Epidermal melanocyte (primary cell): ENCODE measurements around the gene RASA2.
"Not testable (repeated sequence)": the region's sequence is repeated elsewhere in the genome, so short reads cannot be mapped to it uniquely, and the experiment has no call there.

Experiments used
- DNase-seq: peaks from one replicate; pipeline ENCODE4 v3.0.0; 2011; ENCODE audit warnings: low spot score; ENCODE audit not compliant: insufficient read length

Gene RASA2

GRCh38 chr3:141530415-141530768 lies 43.6 kb downstream of the RASA2 start:
- DNase-seq, result peak; percentile 23

GRCh38 chr3:141532609-141533008 lies 45.8 kb downstream of the RASA2 start:
- no peak for DNase-seq

DNA sequence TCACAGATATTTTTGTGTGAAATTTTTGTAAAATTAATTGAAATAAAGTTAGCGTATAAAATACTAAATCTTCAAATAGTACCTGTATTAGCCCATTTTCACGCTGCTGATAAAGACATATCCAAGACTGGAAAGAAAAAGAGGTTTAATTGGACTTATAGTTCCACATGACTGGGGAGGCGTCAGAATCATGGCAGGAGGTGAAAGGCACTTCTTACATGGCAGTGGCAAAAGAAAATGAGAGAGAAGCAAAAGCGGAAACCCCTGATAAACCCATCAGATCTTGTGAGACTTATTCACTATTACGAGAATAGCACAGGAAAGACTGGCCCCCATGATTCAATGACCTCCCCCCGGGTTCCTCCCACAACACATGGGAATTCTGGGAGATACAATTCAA lies 49.2 kb downstream of the RASA2 start:
- DNase-seq, result not testable (repeated sequence)

DNA sequence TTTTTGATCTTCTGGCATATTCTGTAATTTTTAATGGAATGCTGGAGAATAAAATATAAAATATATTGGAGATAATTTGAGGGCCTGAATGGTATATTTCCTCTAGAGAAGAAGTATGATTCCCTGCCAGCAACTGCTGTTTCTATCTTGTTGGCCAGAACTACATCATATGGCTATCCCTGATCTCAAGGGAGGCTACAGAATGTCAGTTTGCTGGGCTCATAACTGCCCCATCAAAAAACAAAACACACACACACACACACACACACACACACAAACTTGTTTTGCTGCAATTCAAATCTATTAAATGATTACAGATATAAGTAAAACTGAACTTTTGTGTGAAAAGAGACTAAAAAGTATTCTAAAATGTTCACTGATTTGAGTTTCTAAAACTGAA lies 51.0 kb downstream of the RASA2 start:
- no peak for DNase-seq

- no peak for DNase-seq
These were observed 51.9 kb downstream of the RASA2 start for GRCh38 chr3:141538568-141539240.

- DNase-seq, result no peak
These were observed 52.8 kb downstream of the RASA2 start for GRCh38 chr3:141539431-141540187.

DNA sequence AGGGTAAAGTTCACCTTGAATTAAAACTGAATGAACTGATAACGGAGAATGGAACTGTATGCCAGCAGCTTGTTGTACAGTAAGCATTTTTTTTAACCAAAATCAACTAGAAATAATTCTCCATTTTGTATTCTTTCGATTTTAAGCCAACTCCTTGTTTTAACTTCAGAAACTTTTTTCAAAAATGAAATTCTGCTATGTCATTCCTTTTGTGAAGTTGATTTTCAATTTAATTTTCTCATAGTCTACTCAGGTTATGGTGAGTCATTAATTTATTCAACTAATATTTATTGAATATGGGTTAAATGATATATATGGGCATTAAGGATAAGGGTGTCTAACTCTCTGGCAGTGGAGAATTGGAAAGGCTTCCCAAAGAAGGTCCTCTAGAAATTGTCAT lies 53.7 kb downstream of the RASA2 start:
- DNase-seq, result no peak

DNA sequence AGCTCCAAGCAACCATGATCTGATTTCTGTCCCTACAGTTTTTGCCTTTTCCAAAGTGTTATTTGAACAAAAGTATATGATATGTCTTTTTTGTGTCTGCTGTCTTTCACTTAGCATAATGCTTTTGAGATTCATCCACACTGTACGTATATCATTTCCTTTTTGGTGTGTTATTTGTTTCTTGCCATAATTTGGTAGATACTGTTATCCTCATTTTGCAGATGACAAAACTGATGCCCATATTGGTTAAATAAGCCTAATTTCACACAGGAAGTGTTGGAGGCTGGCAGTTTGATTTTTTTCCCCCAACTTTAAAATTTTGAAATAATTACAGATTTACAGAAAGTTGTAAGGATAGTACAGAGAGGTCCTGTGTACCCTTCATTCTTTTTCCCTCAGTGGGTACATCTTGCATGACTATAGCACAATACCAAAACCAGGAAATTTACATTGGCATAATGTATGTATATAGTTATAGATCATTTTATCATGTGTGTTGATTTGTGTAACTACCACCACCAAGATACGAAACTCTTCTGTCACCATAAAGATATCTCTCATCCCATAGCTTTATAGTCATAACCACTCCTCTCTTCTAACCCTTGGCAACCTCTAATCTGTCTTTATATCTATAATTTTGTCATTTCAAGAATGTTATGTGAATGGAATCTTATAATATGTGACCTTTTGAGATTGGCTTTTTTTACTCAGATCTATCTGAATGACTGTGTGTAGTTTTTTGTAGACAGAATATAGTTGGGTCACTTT lies 55.6 kb downstream of the RASA2 start:
- no peak for DNase-seq

- no peak for DNase-seq
These were observed 56.2 kb downstream of the RASA2 start for GRCh38 chr3:141542989-141543388.

- no peak for DNase-seq
These were observed 57.9 kb downstream of the RASA2 start for GRCh38 chr3:141544697-141545096.

DNA sequence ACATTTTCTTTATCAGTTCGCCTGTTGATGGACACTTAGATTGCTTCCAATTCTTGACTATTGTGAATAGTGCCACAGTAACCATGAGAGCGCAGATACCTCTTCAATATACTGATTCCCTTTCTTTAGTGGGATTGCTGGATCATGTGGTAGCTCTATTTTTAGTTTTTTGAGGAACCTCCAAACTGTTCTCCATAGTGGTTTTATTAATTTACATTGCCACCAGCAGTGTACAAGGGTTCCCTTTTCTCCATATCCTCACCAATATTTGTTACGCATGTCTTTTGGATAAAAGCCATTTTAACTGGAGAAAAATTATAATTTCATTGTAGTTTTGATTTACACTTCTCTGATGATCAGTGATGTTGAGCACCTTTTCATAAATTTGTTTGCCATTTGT lies 59.3 kb downstream of the RASA2 start:
- DNase-seq, result no peak

GRCh38 chr3:141546586-141546985 lies 59.8 kb downstream of the RASA2 start:
- no peak for DNase-seq

GRCh38 chr3:141547791-141548190 lies 61.0 kb downstream of the RASA2 start:
- no peak for DNase-seq

- no peak for DNase-seq
These were observed 64.3 kb downstream of the RASA2 start for GRCh38 chr3:141550926-141551665.

DNA sequence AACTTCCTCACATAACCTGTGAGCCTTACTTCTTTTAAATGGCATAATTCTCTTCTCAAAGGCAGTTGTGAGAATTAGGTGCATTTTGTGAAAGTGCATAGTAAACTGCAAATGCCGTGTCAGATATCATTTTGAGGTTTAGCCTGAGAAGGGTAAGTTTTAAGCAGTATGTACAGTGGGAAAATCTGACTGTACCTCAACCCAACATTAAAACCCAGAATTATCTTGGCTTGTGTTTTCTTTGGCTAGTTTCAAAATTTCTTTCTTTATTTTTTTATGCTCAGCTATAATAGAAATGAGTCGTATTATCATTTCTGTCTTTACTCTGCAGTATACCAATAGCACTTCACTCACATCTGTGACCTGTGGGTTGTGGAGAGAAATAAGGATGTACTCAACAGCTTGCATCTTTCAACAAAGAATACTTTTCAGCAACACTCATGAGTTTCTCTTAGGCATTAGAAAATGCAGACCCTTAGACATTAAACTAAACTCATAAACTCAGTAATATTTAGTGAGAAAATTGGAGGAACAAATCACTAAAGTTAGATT lies 65.7 kb downstream of the RASA2 start:
- no peak for DNase-seq

- no peak for DNase-seq
These were observed 66.2 kb downstream of the RASA2 start for GRCh38 chr3:141553055-141553454.

DNA sequence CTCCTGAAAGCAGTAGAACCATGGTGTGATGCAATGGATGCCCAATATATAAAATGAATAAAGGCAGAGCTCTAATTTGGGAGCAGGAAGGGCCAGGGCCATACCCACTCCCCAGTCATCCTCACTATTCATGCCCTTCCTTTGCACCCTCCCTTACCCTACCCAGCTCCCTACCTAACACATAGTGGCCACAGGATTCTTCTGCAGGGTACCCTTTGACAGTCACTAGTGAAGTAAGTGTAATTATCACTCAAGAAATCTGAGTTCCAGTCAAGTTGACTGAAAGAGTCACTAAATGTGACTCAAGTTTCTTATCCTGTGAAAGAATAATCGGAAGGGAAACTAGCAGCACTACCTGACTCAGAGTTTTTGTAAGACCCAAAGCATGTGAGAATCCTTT lies 69.2 kb downstream of the RASA2 start:
- DNase-seq, result no peak

GRCh38 chr3:141557961-141558706 lies 71.3 kb downstream of the RASA2 start:
- no peak for DNase-seq

DNA sequence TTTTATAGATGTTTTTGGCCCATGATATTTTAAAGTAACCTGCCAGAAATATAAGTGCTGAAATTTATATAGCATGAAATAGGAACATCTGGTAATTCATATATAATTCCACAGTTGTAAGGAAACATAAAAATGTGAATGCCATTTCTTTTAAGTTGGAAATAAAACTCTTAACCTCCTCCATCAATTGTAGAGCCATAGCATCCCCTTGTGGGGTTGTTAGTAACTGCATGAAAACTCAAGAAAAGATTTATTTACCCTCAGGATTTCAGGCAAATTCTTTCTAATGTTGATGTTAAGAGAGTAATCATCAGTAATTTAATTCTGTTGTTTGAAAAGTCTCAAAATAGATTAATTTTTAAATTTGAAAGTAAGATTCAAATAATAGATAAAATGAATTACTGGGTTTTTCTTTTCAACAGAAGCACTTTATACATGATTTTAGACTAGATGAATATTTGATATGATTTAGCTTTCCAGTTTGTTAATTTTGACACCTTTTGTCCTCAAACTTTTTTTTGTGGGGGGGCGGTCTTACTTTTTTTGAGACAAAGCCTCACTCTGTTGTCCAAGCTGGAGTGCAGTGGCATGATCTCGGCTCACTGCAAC lies 74.7 kb downstream of the RASA2 start:
- no peak for DNase-seq

- DNase-seq, result no peak
These were observed 77.4 kb downstream of the RASA2 start for GRCh38 chr3:141564241-141564640.
